ENCODE data around the gene MYT1. TPM values are rescaled to one million over a fixed set of nuclear protein-coding genes. Genes with fewer than 3 reads are reported as not detected.

The MYT1 gene
- total RNA-seq, 1 donor from 2014 or later: not detected

DNA sequence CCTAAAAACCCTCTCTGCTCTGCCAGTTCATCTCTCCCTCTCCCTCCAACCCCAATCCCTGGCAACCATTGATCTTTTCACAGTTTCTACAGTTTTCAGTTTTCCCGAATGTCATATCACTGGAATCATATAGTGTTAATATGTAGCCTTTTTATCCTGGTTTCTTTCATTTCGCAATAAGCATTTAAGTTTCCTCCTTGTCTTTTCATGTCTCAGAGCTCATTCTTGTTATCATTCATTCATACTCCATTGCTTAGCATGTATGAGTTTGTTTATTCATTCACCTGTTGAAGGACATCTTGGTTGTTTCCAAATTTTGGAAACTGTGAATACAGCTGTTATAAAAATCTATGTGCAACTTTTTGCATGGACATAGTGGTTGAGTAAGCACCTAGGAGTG is 85.8 kb downstream of the MYT1 start:
- Histone ChIP-seq H3K36me3 (ENCODE audit: control insufficient read depth, insufficient read depth, low read length) (no peaks in the 10 kb centered on the region), H3K27me3 (ENCODE audit: control insufficient read depth, insufficient read depth, low read length) (peaks cover 3% of the 10 kb centered on the region), H3K4me3 (ENCODE audit: low read depth, low read length) (no peak overlapping the region)
- TF ChIP-seq, protein P1, sequence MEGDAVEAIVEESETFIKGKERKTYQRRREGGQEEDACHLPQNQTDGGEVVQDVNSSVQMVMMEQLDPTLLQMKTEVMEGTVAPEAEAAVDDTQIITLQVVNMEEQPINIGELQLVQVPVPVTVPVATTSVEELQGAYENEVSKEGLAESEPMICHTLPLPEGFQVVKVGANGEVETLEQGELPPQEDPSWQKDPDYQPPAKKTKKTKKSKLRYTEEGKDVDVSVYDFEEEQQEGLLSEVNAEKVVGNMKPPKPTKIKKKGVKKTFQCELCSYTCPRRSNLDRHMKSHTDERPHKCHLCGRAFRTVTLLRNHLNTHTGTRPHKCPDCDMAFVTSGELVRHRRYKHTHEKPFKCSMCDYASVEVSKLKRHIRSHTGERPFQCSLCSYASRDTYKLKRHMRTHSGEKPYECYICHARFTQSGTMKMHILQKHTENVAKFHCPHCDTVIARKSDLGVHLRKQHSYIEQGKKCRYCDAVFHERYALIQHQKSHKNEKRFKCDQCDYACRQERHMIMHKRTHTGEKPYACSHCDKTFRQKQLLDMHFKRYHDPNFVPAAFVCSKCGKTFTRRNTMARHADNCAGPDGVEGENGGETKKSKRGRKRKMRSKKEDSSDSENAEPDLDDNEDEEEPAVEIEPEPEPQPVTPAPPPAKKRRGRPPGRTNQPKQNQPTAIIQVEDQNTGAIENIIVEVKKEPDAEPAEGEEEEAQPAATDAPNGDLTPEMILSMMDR (IDR thresholded peaks at IDR 0.05; ENCODE audit: insufficient read depth, low read length, severe bottlenecking): no peak
- FAIRE-seq (no peak), DNase-seq (ENCODE audit: low read depth) (no peak)

DNA sequence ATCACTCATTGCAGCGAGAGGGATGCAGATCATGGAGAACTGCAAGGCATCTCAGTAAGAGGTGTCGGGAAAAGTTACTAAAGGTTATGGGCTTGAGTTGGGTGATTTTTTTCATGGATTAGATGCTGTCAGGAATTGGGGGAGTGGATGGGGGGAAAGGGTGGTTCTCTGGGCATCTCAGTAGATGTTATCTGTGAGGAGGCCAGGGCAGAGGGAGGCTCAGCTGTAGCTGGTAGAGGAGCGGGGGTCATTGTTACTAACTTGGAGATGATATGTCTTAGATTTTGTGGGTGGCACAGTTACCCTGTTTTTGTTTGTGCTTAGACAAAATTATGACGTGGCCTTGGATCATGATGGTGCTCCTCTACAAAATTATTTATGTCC is 88.7 kb downstream of the MYT1 start:
- TF ChIP-seq, protein P1 (IDR thresholded peaks at IDR 0.05; ENCODE audit: insufficient read depth, low read length, severe bottlenecking): no peak
- H3K27me3 ChIP-seq (ENCODE audit: control insufficient read depth, insufficient read depth, low read length): no peaks in the 10 kb centered on the region
- H3K4me3 ChIP-seq (ENCODE audit: low read depth, low read length): no peak overlapping the region
- no peak for DNase-seq (ENCODE audit: low read depth)
- no peaks in the 10 kb centered on the region for H3K36me3 ChIP-seq (ENCODE audit: control insufficient read depth, insufficient read depth, low read length)
- FAIRE-seq: no peak

DNA sequence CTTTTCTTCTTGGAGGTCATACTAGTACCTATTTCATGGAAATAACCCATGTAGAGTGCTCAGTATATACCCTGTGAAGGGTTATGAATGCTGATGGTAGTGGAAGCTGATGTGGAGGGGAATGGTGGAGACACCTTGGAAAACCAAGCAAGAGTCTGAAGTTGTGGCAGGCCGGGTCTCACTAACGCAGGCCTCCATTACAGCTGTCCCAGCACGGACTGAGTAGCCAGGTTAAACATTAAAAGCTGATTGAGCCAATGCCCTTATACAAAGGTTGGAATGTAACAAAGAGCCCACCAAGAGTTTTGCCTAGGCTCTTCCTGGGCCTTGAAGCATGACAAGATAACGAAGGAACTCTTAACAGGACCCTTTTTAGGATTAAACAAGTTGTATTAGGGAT is 89.2 kb downstream of the MYT1 start:
- no peaks in the 10 kb centered on the region for H3K27me3 ChIP-seq (ENCODE audit: control insufficient read depth, insufficient read depth, low read length)
- no peak overlapping the region for H3K4me3 ChIP-seq (ENCODE audit: low read depth, low read length)
- H3K36me3 ChIP-seq (ENCODE audit: control insufficient read depth, insufficient read depth, low read length): no peaks in the 10 kb centered on the region
- no peak for FAIRE-seq
- TF ChIP-seq, protein P1 (IDR thresholded peaks at IDR 0.05; ENCODE audit: insufficient read depth, low read length, severe bottlenecking): no peak
- DNase-seq (ENCODE audit: low read depth): no peak

DNA sequence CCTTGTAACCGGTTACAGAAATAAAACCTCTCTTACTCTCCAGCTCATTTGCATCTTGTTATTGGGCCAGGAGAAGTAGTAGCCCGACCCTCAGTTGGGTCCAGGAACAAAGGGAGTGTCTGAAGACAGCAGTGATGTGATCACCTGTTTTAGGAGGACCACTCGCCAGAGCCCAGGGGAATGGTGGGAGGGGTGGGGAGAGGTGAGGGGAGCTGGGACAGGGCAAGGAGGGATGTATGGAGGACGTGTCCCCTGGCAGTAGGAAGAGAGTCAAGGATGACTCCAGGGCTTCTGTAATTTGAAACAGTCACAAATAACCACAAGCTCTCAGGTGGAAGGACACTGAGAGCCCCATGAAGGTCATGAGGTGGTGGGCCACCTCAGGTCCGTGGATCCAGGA is 89.9 kb downstream of the MYT1 start:
- DNase-seq (ENCODE audit: low read depth) (no peak), FAIRE-seq (no peak)
- TF ChIP-seq, protein P1 (IDR thresholded peaks at IDR 0.05; ENCODE audit: insufficient read depth, low read length, severe bottlenecking): no peak

DNA sequence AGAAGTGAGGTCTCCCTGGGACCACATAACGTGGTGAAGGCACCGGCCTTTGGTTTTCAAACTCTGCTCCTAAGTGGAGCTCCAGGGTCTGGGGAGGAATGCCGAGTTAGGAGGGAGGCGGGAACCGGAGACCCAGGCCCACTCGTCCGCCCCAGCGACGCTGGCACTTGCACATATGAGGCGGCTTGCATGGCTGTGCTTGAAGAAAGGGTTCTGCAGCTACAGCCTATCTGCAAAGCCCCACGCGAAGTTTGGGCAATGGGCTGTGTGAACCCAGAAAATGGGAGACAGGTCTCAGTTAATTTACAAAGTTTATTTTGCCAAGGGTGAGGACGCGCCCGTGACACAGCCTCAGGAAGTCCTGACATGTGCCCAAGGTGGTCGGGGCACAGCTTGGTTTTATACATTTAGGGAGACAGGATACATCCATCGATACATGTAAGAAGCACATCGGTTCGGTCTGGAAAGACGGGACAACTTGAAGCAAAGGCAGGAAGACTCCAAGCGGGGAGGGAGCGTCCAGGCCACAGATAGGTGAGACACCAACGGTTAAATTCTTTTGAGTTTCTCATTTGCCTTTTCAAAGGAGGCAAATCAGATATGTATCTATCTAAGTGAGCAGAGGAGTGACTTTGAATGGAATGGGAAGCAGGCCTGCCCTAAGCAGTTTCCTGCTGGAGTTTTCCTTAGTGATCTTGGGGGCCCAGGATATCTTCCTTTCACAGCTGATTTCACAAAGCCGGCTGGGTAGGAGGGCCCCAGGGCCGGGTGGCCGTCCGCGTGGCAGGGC is 90.5 kb downstream of the MYT1 start:
- Histone ChIP-seq H3K36me3 (ENCODE audit: control insufficient read depth, insufficient read depth, low read length) (no peaks in the 10 kb centered on the region), H3K27me3 (ENCODE audit: control insufficient read depth, insufficient read depth, low read length) (no peaks in the 10 kb centered on the region), H3K4me3 (ENCODE audit: low read depth, low read length) (peak overlapping the region; percentile 74)
- no peak for DNase-seq (ENCODE audit: low read depth)
- FAIRE-seq: no peak
- TF ChIP-seq, protein P1 (IDR thresholded peaks at IDR 0.05; ENCODE audit: insufficient read depth, low read length, severe bottlenecking): no peak

More for the DNA sequence above, 89.9 kb downstream of the MYT1 start:
- Histone ChIP-seq H3K27me3 (ENCODE audit: control insufficient read depth, insufficient read depth, low read length) (no peaks in the 10 kb centered on the region), H3K4me3 (ENCODE audit: low read depth, low read length) (no peak overlapping the region), H3K36me3 (ENCODE audit: control insufficient read depth, insufficient read depth, low read length) (no peaks in the 10 kb centered on the region)
